Measurements from ENCODE around the gene HDAC4.

HDAC4 gene

DNA sequence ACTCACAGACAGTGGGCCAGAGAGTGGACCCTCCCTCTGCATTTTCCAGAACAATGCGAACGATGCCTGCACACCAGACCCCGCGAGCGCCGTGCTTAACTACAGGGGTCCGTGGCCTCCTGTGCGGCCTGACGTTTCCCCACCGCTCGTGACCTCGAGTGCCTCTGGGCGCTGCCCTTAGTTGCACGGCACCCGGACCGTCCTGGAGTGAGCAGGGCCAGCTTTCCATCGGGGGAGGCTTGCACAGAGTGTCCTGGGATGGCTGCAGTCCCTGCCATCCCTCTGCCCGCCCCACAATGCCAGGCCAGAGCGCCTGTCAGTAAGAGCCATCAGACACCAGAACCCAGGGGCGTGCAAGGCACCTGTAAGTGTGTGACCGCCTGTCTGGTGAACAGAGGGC lies 335.9 kb downstream of the HDAC4 start:
- no peaks in the 10 kb centered on the region; the same call in 1 of the 2 replicates for H3K4me1 ChIP-seq (ENCODE audit: control insufficient read depth, insufficient read depth, low read length)
- no peak overlapping the region for H3K27ac ChIP-seq (ENCODE audit: low read length)
- WGBS (ENCODE audit: insufficient coverage, insufficient read length): no CpG with 5 or more reads among the region's 21 CpGs
- H3K9me3 ChIP-seq (ENCODE audit: control insufficient read depth, insufficient read depth, low read length): no peaks in the 10 kb centered on the region
- no peaks in the 10 kb centered on the region for H3K27me3 ChIP-seq (ENCODE audit: control insufficient read depth, insufficient read depth, low read length)
- peaks cover 3% of the 10 kb centered on the region; the same call in 1 of the 2 replicates for H3K36me3 ChIP-seq (ENCODE audit: control insufficient read depth, insufficient read depth, low read length)
- no peak overlapping the region for H3K4me3 ChIP-seq (ENCODE audit: low read length)
- no peak for DNase-seq (ENCODE audit: low read depth, low spot score)

DNA sequence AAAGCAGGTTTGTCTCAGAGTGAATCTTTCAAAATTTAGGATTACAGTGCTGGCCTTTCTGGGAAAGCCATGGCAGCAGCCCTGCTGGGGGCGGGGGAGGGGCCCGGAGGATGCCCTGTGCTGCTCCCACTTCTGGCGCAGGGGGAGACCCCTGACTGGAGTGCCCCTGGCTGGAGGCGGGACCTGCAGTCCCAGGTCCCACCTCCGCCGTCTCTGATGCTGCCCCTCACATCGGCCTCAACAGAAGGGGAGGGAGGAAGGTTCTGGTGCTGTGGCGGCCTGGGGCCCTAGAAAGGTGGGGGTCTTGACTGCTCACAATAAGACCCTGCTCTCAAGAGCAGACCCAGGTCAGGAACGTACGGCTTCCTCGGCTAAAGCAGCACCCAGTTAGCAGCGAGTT lies 336.6 kb downstream of the HDAC4 start:
- no peaks in the 10 kb centered on the region for H3K27me3 ChIP-seq (ENCODE audit: control insufficient read depth, insufficient read depth, low read length)
- H3K9me3 ChIP-seq (ENCODE audit: control insufficient read depth, insufficient read depth, low read length): no peaks in the 10 kb centered on the region
- WGBS (ENCODE audit: insufficient coverage, insufficient read length): no CpG with 5 or more reads among the region's 12 CpGs
- no peak overlapping the region for H3K27ac ChIP-seq (ENCODE audit: low read length)
- H3K4me3 ChIP-seq (ENCODE audit: low read length): no peak overlapping the region
- no peaks in the 10 kb centered on the region; the same call in 1 of the 2 replicates for H3K4me1 ChIP-seq (ENCODE audit: control insufficient read depth, insufficient read depth, low read length)
- peaks cover 3% of the 10 kb centered on the region; the same call in 1 of the 2 replicates for H3K36me3 ChIP-seq (ENCODE audit: control insufficient read depth, insufficient read depth, low read length)
- DNase-seq (ENCODE audit: low read depth, low spot score): no peak

DNA sequence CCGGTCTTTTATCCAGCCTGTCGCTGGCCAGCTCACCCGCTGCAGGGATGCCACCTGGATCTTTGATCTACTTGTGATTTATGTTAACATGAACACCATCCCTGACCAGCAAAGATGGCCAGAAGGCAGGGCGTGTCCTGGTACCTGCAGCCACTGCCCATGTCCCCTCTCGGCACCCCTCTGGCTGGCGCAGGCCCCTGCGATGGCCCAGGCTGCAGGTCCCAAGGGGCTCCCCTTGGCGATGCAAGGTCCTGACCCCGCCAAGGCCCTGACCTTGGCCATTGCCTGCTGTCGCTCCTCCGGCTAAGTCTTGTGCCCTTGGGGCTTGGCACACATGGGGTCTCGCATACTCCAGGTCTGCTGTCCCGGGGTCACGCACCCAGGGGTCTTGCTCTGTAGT lies 338.1 kb downstream of the HDAC4 start:
- Histone ChIP-seq H3K36me3 (ENCODE audit: control insufficient read depth, insufficient read depth, low read length) (peaks cover 3% of the 10 kb centered on the region; the same call in 1 of the 2 replicates), H3K27me3 (ENCODE audit: control insufficient read depth, insufficient read depth, low read length) (no peaks in the 10 kb centered on the region), H3K27ac (ENCODE audit: low read length) (no peak overlapping the region), H3K4me1 (ENCODE audit: control insufficient read depth, insufficient read depth, low read length) (no peaks in the 10 kb centered on the region; the same call in 1 of the 2 replicates), H3K4me3 (ENCODE audit: low read length) (no peak overlapping the region), H3K9me3 (ENCODE audit: control insufficient read depth, insufficient read depth, low read length) (no peaks in the 10 kb centered on the region)
- no CpG with 5 or more reads among the region's 14 CpGs for WGBS (ENCODE audit: insufficient coverage, insufficient read length)
- DNase-seq (ENCODE audit: low read depth, low spot score): no peak

DNA sequence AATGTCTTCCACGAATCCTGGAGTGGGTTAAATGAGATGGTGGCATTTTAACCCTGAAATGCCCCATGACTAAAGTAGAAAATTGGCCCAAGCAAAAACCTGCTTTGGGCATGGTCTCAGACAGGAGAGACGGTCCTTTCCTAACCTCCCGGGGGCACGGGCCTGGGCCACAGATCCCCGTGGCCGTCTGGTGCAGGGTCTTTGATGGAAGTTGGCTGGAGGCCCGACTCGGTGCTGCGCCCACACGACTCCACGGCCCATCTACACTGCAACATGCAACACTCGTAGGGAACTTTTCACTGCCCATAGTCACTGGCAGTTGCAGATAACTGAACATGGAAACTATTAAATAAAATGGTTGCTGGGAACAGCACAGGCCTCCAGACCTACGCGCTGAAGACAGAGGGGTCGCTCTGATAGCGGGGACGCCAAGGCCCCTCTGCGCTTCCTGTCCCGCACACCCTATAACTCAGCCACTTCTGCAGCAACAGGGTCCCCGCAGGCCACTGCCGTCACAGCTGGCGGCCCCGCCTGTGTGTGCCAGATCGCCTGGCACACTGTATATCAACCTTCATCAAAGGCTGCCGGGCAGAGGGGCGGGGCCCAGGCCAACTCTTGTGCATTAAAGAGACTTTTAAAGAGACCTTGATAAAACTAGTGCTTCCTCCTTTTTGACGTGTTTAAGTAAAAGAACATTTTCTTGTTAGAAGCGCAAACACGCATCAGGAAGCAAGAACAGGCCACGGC lies 338.8 kb downstream of the HDAC4 start:
- no peaks in the 10 kb centered on the region for H3K27me3 ChIP-seq (ENCODE audit: control insufficient read depth, insufficient read depth, low read length)
- DNase-seq (ENCODE audit: low read depth, low spot score): no peak
- no peak overlapping the region for H3K27ac ChIP-seq (ENCODE audit: low read length)
- no peaks in the 10 kb centered on the region for H3K9me3 ChIP-seq (ENCODE audit: control insufficient read depth, insufficient read depth, low read length)
- no peak overlapping the region for H3K4me3 ChIP-seq (ENCODE audit: low read length)
- H3K36me3 ChIP-seq (ENCODE audit: control insufficient read depth, insufficient read depth, low read length): peaks cover 3% of the 10 kb centered on the region; the same call in 1 of the 2 replicates
- WGBS (ENCODE audit: insufficient coverage, insufficient read length): no CpG with 5 or more reads among the region's 30 CpGs
- no peaks in the 10 kb centered on the region; the same call in 1 of the 2 replicates for H3K4me1 ChIP-seq (ENCODE audit: control insufficient read depth, insufficient read depth, low read length)

GRCh38 chr2:239061121-239061666 lies 339.6 kb downstream of the HDAC4 start:
- H3K4me3 ChIP-seq (ENCODE audit: low read length): no peak overlapping the region
- no peak overlapping the region for H3K27ac ChIP-seq (ENCODE audit: low read length)
- no peaks in the 10 kb centered on the region for H3K9me3 ChIP-seq (ENCODE audit: control insufficient read depth, insufficient read depth, low read length)
- no peak for DNase-seq (ENCODE audit: low read depth, low spot score)
- H3K36me3 ChIP-seq (ENCODE audit: control insufficient read depth, insufficient read depth, low read length): peaks cover 3% of the 10 kb centered on the region; the same call in 1 of the 2 replicates
- no CpG with 5 or more reads among the region's 12 CpGs for WGBS (ENCODE audit: insufficient coverage, insufficient read length)
- H3K4me1 ChIP-seq (ENCODE audit: control insufficient read depth, insufficient read depth, low read length): no peaks in the 10 kb centered on the region; the same call in 1 of the 2 replicates
- H3K27me3 ChIP-seq (ENCODE audit: control insufficient read depth, insufficient read depth, low read length): no peaks in the 10 kb centered on the region

- WGBS (ENCODE audit: insufficient coverage, insufficient read length): no CpG with 5 or more reads among the region's 21 CpGs
Measured at GRCh38 chr2:239060676-239061075, 340.1 kb downstream of the HDAC4 start.

GRCh38 chr2:239059854-239060253 lies 341.0 kb downstream of the HDAC4 start:
- no peak overlapping the region for H3K4me3 ChIP-seq (ENCODE audit: low read length)
- H3K27ac ChIP-seq (ENCODE audit: low read length): no peak overlapping the region
- no peaks in the 10 kb centered on the region; the same call in 1 of the 2 replicates for H3K4me1 ChIP-seq (ENCODE audit: control insufficient read depth, insufficient read depth, low read length)
- peaks cover 3% of the 10 kb centered on the region; the same call in 1 of the 2 replicates for H3K36me3 ChIP-seq (ENCODE audit: control insufficient read depth, insufficient read depth, low read length)
- DNase-seq (ENCODE audit: low read depth, low spot score): no peak
- WGBS (ENCODE audit: insufficient coverage, insufficient read length): no CpG with 5 or more reads among the region's 12 CpGs
- H3K9me3 ChIP-seq (ENCODE audit: control insufficient read depth, insufficient read depth, low read length): no peaks in the 10 kb centered on the region
- no peaks in the 10 kb centered on the region for H3K27me3 ChIP-seq (ENCODE audit: control insufficient read depth, insufficient read depth, low read length)

More at GRCh38 chr2:239060676-239061075, 340.1 kb downstream of the HDAC4 start:
- H3K9me3 ChIP-seq (ENCODE audit: control insufficient read depth, insufficient read depth, low read length): no peaks in the 10 kb centered on the region
- peaks cover 3% of the 10 kb centered on the region; the same call in 1 of the 2 replicates for H3K36me3 ChIP-seq (ENCODE audit: control insufficient read depth, insufficient read depth, low read length)
- no peaks in the 10 kb centered on the region; the same call in 1 of the 2 replicates for H3K4me1 ChIP-seq (ENCODE audit: control insufficient read depth, insufficient read depth, low read length)
- no peak overlapping the region for H3K27ac ChIP-seq (ENCODE audit: low read length)
- H3K4me3 ChIP-seq (ENCODE audit: low read length): no peak overlapping the region
- no peaks in the 10 kb centered on the region for H3K27me3 ChIP-seq (ENCODE audit: control insufficient read depth, insufficient read depth, low read length)
- no peak for DNase-seq (ENCODE audit: low read depth, low spot score)

- no CpG with 5 or more reads among the region's 8 CpGs for WGBS (ENCODE audit: insufficient coverage, insufficient read length)
- H3K27ac ChIP-seq (ENCODE audit: low read length): no peak overlapping the region
- no peak overlapping the region for H3K4me3 ChIP-seq (ENCODE audit: low read length)
- no peaks in the 10 kb centered on the region for H3K9me3 ChIP-seq (ENCODE audit: control insufficient read depth, insufficient read depth, low read length)
- peaks cover 7% of the 10 kb centered on the region; the same call in 1 of the 2 replicates for H3K36me3 ChIP-seq (ENCODE audit: control insufficient read depth, insufficient read depth, low read length)
- no peak for DNase-seq (ENCODE audit: low read depth, low spot score)
- H3K4me1 ChIP-seq (ENCODE audit: control insufficient read depth, insufficient read depth, low read length): no peaks in the 10 kb centered on the region
- H3K27me3 ChIP-seq (ENCODE audit: control insufficient read depth, insufficient read depth, low read length): no peaks in the 10 kb centered on the region
Measured at GRCh38 chr2:239058766-239059165, 342.1 kb downstream of the HDAC4 start.

- H3K27me3 ChIP-seq (ENCODE audit: control insufficient read depth, insufficient read depth, low read length): no peaks in the 10 kb centered on the region
- H3K27ac ChIP-seq (ENCODE audit: low read length): no peak overlapping the region
- H3K4me1 ChIP-seq (ENCODE audit: control insufficient read depth, insufficient read depth, low read length): no peaks in the 10 kb centered on the region
- DNase-seq (ENCODE audit: low read depth, low spot score): no peak
- H3K9me3 ChIP-seq (ENCODE audit: control insufficient read depth, insufficient read depth, low read length): no peaks in the 10 kb centered on the region
- no peak overlapping the region for H3K4me3 ChIP-seq (ENCODE audit: low read length)
- peaks cover 14% of the 10 kb centered on the region for H3K36me3 ChIP-seq (ENCODE audit: control insufficient read depth, insufficient read depth, low read length)
- no CpG with 5 or more reads among the region's 2 CpGs for WGBS (ENCODE audit: insufficient coverage, insufficient read length)
Measured at GRCh38 chr2:239057533-239057932, 343.3 kb downstream of the HDAC4 start.

GRCh38 chr2:239056611-239057010 lies 344.2 kb downstream of the HDAC4 start:
- H3K4me1 ChIP-seq (ENCODE audit: control insufficient read depth, insufficient read depth, low read length): no peaks in the 10 kb centered on the region
- H3K9me3 ChIP-seq (ENCODE audit: control insufficient read depth, insufficient read depth, low read length): no peaks in the 10 kb centered on the region
- H3K4me3 ChIP-seq (ENCODE audit: low read length): no peak overlapping the region
- H3K27me3 ChIP-seq (ENCODE audit: control insufficient read depth, insufficient read depth, low read length): no peaks in the 10 kb centered on the region
- no peak for DNase-seq (ENCODE audit: low read depth, low spot score)
- WGBS (ENCODE audit: insufficient coverage, insufficient read length): no CpG with 5 or more reads among the region's 10 CpGs
- peaks cover 14% of the 10 kb centered on the region for H3K36me3 ChIP-seq (ENCODE audit: control insufficient read depth, insufficient read depth, low read length)
- no peak overlapping the region for H3K27ac ChIP-seq (ENCODE audit: low read length)

Measured in iPS DF 6.9 (cell line).